ENCODE results near the gene LCN12. TPM values are rescaled to one million over a fixed set of nuclear protein-coding genes. Genes with fewer than 3 reads are reported as not detected.

Gene LCN12
- total RNA-seq, 1 donor from 2014 or later: not detected

GRCh38 chr9:136936645-136937170, 15.4 kb upstream of the LCN12 start:
- intact Hi-C loops (cut with DNase I): no loop called here
- H3K9me3 ChIP-seq: no peaks in the 10 kb centered on the region
- no peak overlapping the region for H3K4me3 ChIP-seq
- no peaks in the 10 kb centered on the region for H3K27me3 ChIP-seq
- H3K27ac ChIP-seq: no peak overlapping the region
- no peak for DNase-seq (ENCODE audit: low spot score in 2 of 2)
- no peak for TF ChIP-seq CTCF (IDR thresholded peaks at IDR 0.05)
- peaks cover 28 to 29% of the 10 kb centered on the region in 2 donors for H3K36me3 ChIP-seq
- no peaks in the 10 kb centered on the region for H3K4me1 ChIP-seq

- peaks cover 35 to 36% of the 10 kb centered on the region in 2 donors for H3K36me3 ChIP-seq
- H3K9me3 ChIP-seq: no peaks in the 10 kb centered on the region
- no peak for TF ChIP-seq CTCF (IDR thresholded peaks at IDR 0.05)
- no peaks in the 10 kb centered on the region for H3K27me3 ChIP-seq
- intact Hi-C loops (cut with DNase I): no loop called here
- H3K4me1 ChIP-seq: peaks cover 0 to 1% of the 10 kb centered on the region in 2 donors
- no peak overlapping the region for H3K27ac ChIP-seq
- no peak for DNase-seq (ENCODE audit: low spot score in 2 of 2)
- no peak overlapping the region for H3K4me3 ChIP-seq
Observed at GRCh38 chr9:136937186-136938001, 14.7 kb upstream of the LCN12 start.

GRCh38 chr9:136939431-136939995, 12.6 kb upstream of the LCN12 start:
- intact Hi-C loops (cut with DNase I): no loop called here
- H3K27ac ChIP-seq: peak overlapping the region; percentile 9 to 16
- H3K9me3 ChIP-seq: no peaks in the 10 kb centered on the region
- no peak for DNase-seq (ENCODE audit: low spot score in 2 of 2)
- TF ChIP-seq CTCF (IDR thresholded peaks at IDR 0.05): no peak
- H3K4me1 ChIP-seq: peaks cover 6 to 14% of the 10 kb centered on the region in 2 donors
- no peak overlapping the region for H3K4me3 ChIP-seq
- no peaks in the 10 kb centered on the region for H3K27me3 ChIP-seq
- peaks cover 40 to 43% of the 10 kb centered on the region in 2 donors for H3K36me3 ChIP-seq

GRCh38 chr9:136939996-136940525, 12.0 kb upstream of the LCN12 start:
- Histone ChIP-seq H3K27me3 (no peaks in the 10 kb centered on the region), H3K36me3 (peaks cover 40 to 43% of the 10 kb centered on the region in 2 donors), H3K9me3 (no peaks in the 10 kb centered on the region), H3K4me3 (no peak overlapping the region), H3K4me1 (peaks cover 6 to 14% of the 10 kb centered on the region in 2 donors), H3K27ac (peak overlapping the region; percentile 9 to 16)
- intact Hi-C loops (cut with DNase I): loop anchor here (5.0 kb wide), 1 partner anchor 133 kb away; the partner anchor contains the start of gene RABL6
- no peak for DNase-seq (ENCODE audit: low spot score in 2 of 2)
- TF ChIP-seq CTCF (IDR thresholded peaks at IDR 0.05): no peak

GRCh38 chr9:136940526-136941230, 11.4 kb upstream of the LCN12 start:
- no peak overlapping the region for H3K4me3 ChIP-seq
- H3K27ac ChIP-seq: no peak overlapping the region
- H3K27me3 ChIP-seq: no peaks in the 10 kb centered on the region
- H3K4me1 ChIP-seq: peaks cover 6 to 14% of the 10 kb centered on the region in 2 donors
- intact Hi-C loops (cut with DNase I): loop anchor here (5.0 kb wide), 1 partner anchor 133 kb away; the partner anchor contains the start of gene RABL6
- DNase-seq (ENCODE audit: low spot score in 2 of 2): no peak
- no peak for TF ChIP-seq CTCF (IDR thresholded peaks at IDR 0.05)
- H3K36me3 ChIP-seq: peaks cover 40 to 43% of the 10 kb centered on the region in 2 donors
- no peaks in the 10 kb centered on the region for H3K9me3 ChIP-seq

All from ascending aorta (tissue), 2 donors.